Measurements from ENCODE around the gene PCSK5. TPM values are rescaled to one million over a fixed set of nuclear protein-coding genes. Genes with fewer than 3 reads are reported as not detected.

The PCSK5 gene
- polyA plus RNA-seq, 1 donor from 2014 or later: 1.7 TPM

DNA sequence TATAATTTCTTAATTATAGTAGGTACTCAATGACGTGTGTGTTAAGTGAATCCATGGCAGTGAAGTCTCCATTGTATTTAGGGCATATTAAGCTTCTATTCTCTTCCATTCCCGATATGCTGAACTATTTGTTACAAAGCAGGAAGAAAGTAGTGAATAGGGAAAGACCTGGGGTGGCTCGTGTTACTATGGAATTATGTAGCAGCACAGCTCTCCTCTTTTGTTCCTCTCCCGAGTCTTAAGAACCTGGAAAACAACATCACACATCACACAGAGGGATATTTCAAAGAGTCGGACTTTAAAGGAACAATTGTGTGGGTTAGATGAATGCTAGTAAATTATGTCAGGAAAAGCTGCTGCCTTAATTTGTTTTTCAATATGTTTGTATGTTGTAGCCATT, 131.8 kb downstream of the PCSK5 start:
- Histone ChIP-seq H3K4me2 (ENCODE audit: low read length) (no peak overlapping the region), H3K4me3 (ENCODE audit: low read length) (no peak overlapping the region), H3K36me3 (ENCODE audit: insufficient read depth, low read length) (no peaks in the 10 kb centered on the region), H3K27me3 (ENCODE audit: insufficient read depth, low read depth, low read length) (no peaks in the 10 kb centered on the region), H3K9me3 (ENCODE audit: low read length) (no peaks in the 10 kb centered on the region), H4K20me1 (ENCODE audit: insufficient read depth) (no peaks in the 10 kb centered on the region), H2AFZ (ENCODE audit: low read depth, low read length) (no peak overlapping the region), H3K9ac (ENCODE audit: low read length) (no peak overlapping the region), H3F3A (ENCODE audit: insufficient read depth, low read length, poor library complexity, severe bottlenecking) (no peaks in the 10 kb centered on the region), H3K27ac (ENCODE audit: low read length) (no peak overlapping the region), H3K79me2 (replicated peaks; ENCODE audit: insufficient read depth, low read length) (no peaks in the 10 kb centered on the region), H3K9me2 (ENCODE audit: insufficient read depth, low read length) (no peaks in the 10 kb centered on the region)
- TF ChIP-seq RAD21 (conservative IDR thresholded peaks at IDR 0.05) (no peak), SMC3 (conservative IDR thresholded peaks at IDR 0.05; ENCODE audit: poor library complexity) (no peak), MXI1 (conservative IDR thresholded peaks at IDR 0.05; ENCODE audit: poor library complexity, severe bottlenecking) (no peak), POLR2AphosphoS5 (IDR thresholded peaks at IDR 0.05) (no peak), TAF1 (IDR thresholded peaks at IDR 0.05; ENCODE audit: low read depth) (no peak), EP300 (conservative IDR thresholded peaks at IDR 0.05; ENCODE audit: poor library complexity, severe bottlenecking) (no peak), REST (IDR thresholded peaks at IDR 0.05; ENCODE audit: borderline replicate concordance) (no peak), EZH2 (IDR thresholded peaks at IDR 0.05; ENCODE audit: borderline replicate concordance, insufficient read depth, low read length, poor library complexity, severe bottlenecking) (no peak)
- TF ChIP-seq, protein P1, sequence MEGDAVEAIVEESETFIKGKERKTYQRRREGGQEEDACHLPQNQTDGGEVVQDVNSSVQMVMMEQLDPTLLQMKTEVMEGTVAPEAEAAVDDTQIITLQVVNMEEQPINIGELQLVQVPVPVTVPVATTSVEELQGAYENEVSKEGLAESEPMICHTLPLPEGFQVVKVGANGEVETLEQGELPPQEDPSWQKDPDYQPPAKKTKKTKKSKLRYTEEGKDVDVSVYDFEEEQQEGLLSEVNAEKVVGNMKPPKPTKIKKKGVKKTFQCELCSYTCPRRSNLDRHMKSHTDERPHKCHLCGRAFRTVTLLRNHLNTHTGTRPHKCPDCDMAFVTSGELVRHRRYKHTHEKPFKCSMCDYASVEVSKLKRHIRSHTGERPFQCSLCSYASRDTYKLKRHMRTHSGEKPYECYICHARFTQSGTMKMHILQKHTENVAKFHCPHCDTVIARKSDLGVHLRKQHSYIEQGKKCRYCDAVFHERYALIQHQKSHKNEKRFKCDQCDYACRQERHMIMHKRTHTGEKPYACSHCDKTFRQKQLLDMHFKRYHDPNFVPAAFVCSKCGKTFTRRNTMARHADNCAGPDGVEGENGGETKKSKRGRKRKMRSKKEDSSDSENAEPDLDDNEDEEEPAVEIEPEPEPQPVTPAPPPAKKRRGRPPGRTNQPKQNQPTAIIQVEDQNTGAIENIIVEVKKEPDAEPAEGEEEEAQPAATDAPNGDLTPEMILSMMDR (IDR thresholded peaks at IDR 0.05; ENCODE audit: poor library complexity, severe bottlenecking): no peak

DNA sequence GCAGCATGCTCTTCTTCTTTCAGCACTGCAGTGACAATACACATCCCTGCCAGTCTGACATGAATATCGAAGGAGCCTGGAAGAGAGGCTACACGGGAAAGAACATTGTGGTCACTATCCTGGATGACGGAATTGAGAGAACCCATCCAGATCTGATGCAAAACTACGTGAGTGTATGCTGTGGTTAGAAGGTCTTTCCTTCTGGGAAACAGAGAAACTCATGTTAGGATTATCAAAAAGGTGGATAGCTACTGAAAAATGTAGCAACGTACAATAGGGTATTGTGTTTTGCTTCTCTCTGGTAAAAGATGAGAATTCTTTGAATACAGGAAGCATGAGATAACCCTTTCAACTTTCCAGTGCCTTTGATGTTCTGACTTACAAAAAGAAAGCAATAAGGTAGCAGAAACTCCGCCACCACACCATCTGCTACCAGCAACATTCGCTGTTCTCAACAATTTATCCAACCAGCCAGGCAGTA, 133.3 kb downstream of the PCSK5 start:
- no peaks in the 10 kb centered on the region for H3F3A ChIP-seq (ENCODE audit: insufficient read depth, low read length, poor library complexity, severe bottlenecking)
- no peaks in the 10 kb centered on the region for H3K27me3 ChIP-seq (ENCODE audit: insufficient read depth, low read depth, low read length)
- no peak overlapping the region for H2AFZ ChIP-seq (ENCODE audit: low read depth, low read length)
- no peaks in the 10 kb centered on the region for H3K9me3 ChIP-seq (ENCODE audit: low read length)
- H3K36me3 ChIP-seq (ENCODE audit: insufficient read depth, low read length): no peaks in the 10 kb centered on the region
- no peaks in the 10 kb centered on the region for H4K20me1 ChIP-seq (ENCODE audit: insufficient read depth)
- no peaks in the 10 kb centered on the region for H3K79me2 ChIP-seq (replicated peaks; ENCODE audit: insufficient read depth, low read length)
- no peak overlapping the region for H3K4me2 ChIP-seq (ENCODE audit: low read length)
- TF ChIP-seq RAD21 (conservative IDR thresholded peaks at IDR 0.05): no peak
- no peak for TF ChIP-seq SMC3 (conservative IDR thresholded peaks at IDR 0.05; ENCODE audit: poor library complexity)
- TF ChIP-seq, protein P1 (IDR thresholded peaks at IDR 0.05; ENCODE audit: poor library complexity, severe bottlenecking): no peak
- no peak for TF ChIP-seq POLR2AphosphoS5 (IDR thresholded peaks at IDR 0.05)
- no peak for TF ChIP-seq MXI1 (conservative IDR thresholded peaks at IDR 0.05; ENCODE audit: poor library complexity, severe bottlenecking)
- no peak for TF ChIP-seq TAF1 (IDR thresholded peaks at IDR 0.05; ENCODE audit: low read depth)
- TF ChIP-seq EP300 (conservative IDR thresholded peaks at IDR 0.05; ENCODE audit: poor library complexity, severe bottlenecking): no peak
- no peak for TF ChIP-seq REST (IDR thresholded peaks at IDR 0.05; ENCODE audit: borderline replicate concordance)
- no peak for TF ChIP-seq EZH2 (IDR thresholded peaks at IDR 0.05; ENCODE audit: borderline replicate concordance, insufficient read depth, low read length, poor library complexity, severe bottlenecking)
- H3K4me3 ChIP-seq (ENCODE audit: low read length): no peak overlapping the region
- no peak overlapping the region for H3K9ac ChIP-seq (ENCODE audit: low read length)
- no peaks in the 10 kb centered on the region for H3K9me2 ChIP-seq (ENCODE audit: insufficient read depth, low read length)
- no peak overlapping the region for H3K27ac ChIP-seq (ENCODE audit: low read length)

Measured in neural cell (in vitro differentiated cells).